Left lung (tissue), 10 donors: ENCODE data around the gene SDK1. TPM values are rescaled to one million over a fixed set of nuclear protein-coding genes. Genes with fewer than 3 reads are reported as not detected.
"Not testable (repeated sequence)": the region's sequence is repeated elsewhere in the genome, so short reads cannot be mapped to it uniquely, and the experiment has no call there.

Experiments
- ATAC-seq: fragments of 200-7000 bp; cut with Tn5 transposase; one replicate; pipeline ENCODE4 v1.9.1; 2020; ENCODE audit warnings: moderate library complexity
- DNase-seq, 4 donors: peaks; one replicate each; pipeline ENCODE4 v3.0.0-alpha.2; 2013 to 2020
- H3K27ac ChIP-seq, 2 donors: fragments of 200-600 bp; sonication (generic) in 1 of 2; one replicate each; pipeline versions ENCODE4 v1.5.0 to v1.8.0; 2020 to 2021
- H3K27me3 ChIP-seq, 2 donors: fragments of 200-600 bp; sonication (generic) in 1 of 2; one replicate each; pipeline versions ENCODE4 v1.5.0 to v1.8.0; 2020 to 2021
- H3K36me3 ChIP-seq, 2 donors: fragments of 200-600 bp; sonication (generic) in 1 of 2; one replicate each; pipeline versions ENCODE4 v1.5.0 to v1.8.0; 2020 to 2021
- H3K4me1 ChIP-seq, 2 donors: fragments of 200-600 bp; one replicate each; pipeline ENCODE4 v1.8.0; 2021
- H3K4me3 ChIP-seq, 2 donors: fragments of 200-600 bp; sonication (generic) in 1 of 2; one replicate each; pipeline versions ENCODE4 v1.5.0 to v1.8.0; 2020 to 2021; ENCODE audit warnings: mild to moderate bottlenecking in 1 of 2
- H3K9me3 ChIP-seq, 2 donors: fragments of 200-600 bp; sonication (generic) in 1 of 2; one replicate each; pipeline versions ENCODE4 v1.5.0 to v1.8.0; 2020 to 2021
- CTCF ChIP-seq, 2 donors: fragments of 200-600 bp; sonication (generic) in 1 of 2; IDR thresholded peaks; one replicate each; pipeline versions ENCODE4 v1.5.0 to v1.8.0; 2021; ENCODE audit warnings: antibody characterized with exemption in 2 of 2
- intact Hi-C, 2 donors: fragments of 100-400 bp; cut with DNase I; formaldehyde crosslinking; loops; one replicate each; pipeline versions ENCODE4 v1.11.2 to v1.14.2; 2022
- polyA plus RNA-seq, 6 donors: library from polyadenylated mRNA; unstranded; fragments of 120-200 nt; gene quantifications; one replicate each; pipeline ENCODE4 v1.2.1, GENCODE V29; 2013; ENCODE audit not compliant: insufficient read length in 6 of 6
- total RNA-seq, 2 donors: library from RNA; stranded (reverse); fragmentation: NEBNext Ultra II Directional; extraction: Animal tissue kit (Norgen Biotek cat#: 25700); gene quantifications; one replicate each; pipeline ENCODE4 v1.2.1, GENCODE V29; 2021
- donor health status: DM: no; HTN: yes; CAD: no.
- donor health status: DM: no; HTN: no; CAD: no.

Gene SDK1
- total and polyA plus RNA-seq, 8 donors: 5.5 to 17.6 (median 13.0) TPM

- no peak overlapping the region for H3K27ac ChIP-seq
- no peaks in the 10 kb centered on the region for H3K36me3 ChIP-seq
- ATAC-seq (no peak), DNase-seq (no peak)
- H3K4me1 ChIP-seq: no peaks in the 10 kb centered on the region
- H3K4me3 ChIP-seq: no peak overlapping the region
- intact Hi-C loops: no loop called here
- H3K27me3 ChIP-seq: no peaks in the 10 kb centered on the region
- peaks cover 0 to 17% of the 10 kb centered on the region in 2 donors for H3K9me3 ChIP-seq
- no peak for TF ChIP-seq CTCF (IDR thresholded peaks at IDR 0.05)
Observed at GRCh38 chr7:3705258-3705657, 404.2 kb downstream of the SDK1 start.

- ATAC-seq, H3K36me3 ChIP-seq, DNase-seq, H3K27me3 ChIP-seq, H3K4me3 ChIP-seq, H3K27ac ChIP-seq, intact Hi-C loops, H3K4me1 ChIP-seq: not testable (repeated sequence)
- peaks cover 0 to 17% of the 10 kb centered on the region in 2 donors for H3K9me3 ChIP-seq
Observed at GRCh38 chr7:3706091-3706490, 405.0 kb downstream of the SDK1 start.

- intact Hi-C loops: no loop called here
- DNase-seq: no peak
- ATAC-seq: no peak
- Histone ChIP-seq H3K27me3 (no peaks in the 10 kb centered on the region), H3K9me3 (peaks cover 0 to 10% of the 10 kb centered on the region in 2 donors), H3K36me3 (no peaks in the 10 kb centered on the region), H3K4me3 (no peak overlapping the region), H3K27ac (no peak overlapping the region), H3K4me1 (no peaks in the 10 kb centered on the region)
- TF ChIP-seq CTCF (IDR thresholded peaks at IDR 0.05): no peak
Observed at GRCh38 chr7:3710122-3710521, 409.1 kb downstream of the SDK1 start.

- intact Hi-C loops: no loop called here
- Histone ChIP-seq H3K4me1 (no peaks in the 10 kb centered on the region), H3K4me3 (no peak overlapping the region), H3K9me3 (peaks cover 0 to 6% of the 10 kb centered on the region in 2 donors), H3K27ac (no peak overlapping the region), H3K27me3 (no peaks in the 10 kb centered on the region), H3K36me3 (no peaks in the 10 kb centered on the region)
- ATAC-seq (peak; percentile 70), DNase-seq (no peak)
- TF ChIP-seq CTCF (IDR thresholded peaks at IDR 0.05): no peak
Observed at GRCh38 chr7:3710531-3710930, 409.5 kb downstream of the SDK1 start.

- Histone ChIP-seq H3K4me3 (no peak overlapping the region), H3K4me1 (no peaks in the 10 kb centered on the region), H3K9me3 (no peaks in the 10 kb centered on the region), H3K27ac (no peak overlapping the region), H3K27me3 (no peaks in the 10 kb centered on the region), H3K36me3 (no peaks in the 10 kb centered on the region)
- intact Hi-C loops: no loop called here
- ATAC-seq (no peak), DNase-seq (no peak)
- TF ChIP-seq CTCF (IDR thresholded peaks at IDR 0.05): no peak
Observed at GRCh38 chr7:3712841-3713240, 411.8 kb downstream of the SDK1 start.

- no peak for TF ChIP-seq CTCF (IDR thresholded peaks at IDR 0.05)
- Histone ChIP-seq H3K27me3 (no peaks in the 10 kb centered on the region), H3K4me1 (no peaks in the 10 kb centered on the region), H3K36me3 (no peaks in the 10 kb centered on the region), H3K4me3 (no peak overlapping the region), H3K27ac (no peak overlapping the region), H3K9me3 (no peaks in the 10 kb centered on the region)
- intact Hi-C loops: no loop called here
- DNase-seq (no peak), ATAC-seq (no peak)
Observed at GRCh38 chr7:3721422-3721821, 420.4 kb downstream of the SDK1 start.
